ENCODE data around the gene SYNGR1. TPM values are rescaled to one million over a fixed set of nuclear protein-coding genes. Genes with fewer than 3 reads are reported as not detected.

SYNGR1 gene
- total RNA-seq, 1 donor from 2014 or later: 40.5 TPM

DNA sequence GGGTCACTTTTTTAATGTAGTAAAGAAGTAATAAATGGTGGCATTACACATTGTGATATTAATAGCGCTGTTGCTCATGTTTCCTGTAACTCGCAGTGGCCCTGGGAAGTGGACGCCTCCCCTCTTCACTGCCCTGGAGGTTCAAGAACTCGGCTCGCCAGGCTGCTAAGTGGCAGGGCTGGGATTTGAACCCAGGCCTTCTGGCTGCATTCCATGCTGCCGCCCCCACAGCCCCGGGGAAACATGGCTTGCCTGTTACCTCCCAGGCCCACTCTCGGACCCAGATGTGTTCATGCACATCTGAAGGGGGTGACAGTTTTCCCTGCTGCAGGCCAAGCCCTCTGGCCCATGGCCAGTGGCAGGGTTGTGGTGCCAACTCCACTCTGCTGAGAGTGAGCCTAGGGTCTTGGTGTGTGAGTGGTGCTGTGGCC lies 82.0 kb downstream of the SYNGR1 start:
- ATAC-seq (peak; percentile 53), DNase-seq (ENCODE audit: missing footprints) (no peak)
- intact Hi-C loops (cut with DNase I): no loop called here

GRCh38 chr22:39432361-39432811 lies 82.6 kb downstream of the SYNGR1 start:
- intact Hi-C loops (cut with DNase I): no loop called here
- ATAC-seq: no peak

DNA sequence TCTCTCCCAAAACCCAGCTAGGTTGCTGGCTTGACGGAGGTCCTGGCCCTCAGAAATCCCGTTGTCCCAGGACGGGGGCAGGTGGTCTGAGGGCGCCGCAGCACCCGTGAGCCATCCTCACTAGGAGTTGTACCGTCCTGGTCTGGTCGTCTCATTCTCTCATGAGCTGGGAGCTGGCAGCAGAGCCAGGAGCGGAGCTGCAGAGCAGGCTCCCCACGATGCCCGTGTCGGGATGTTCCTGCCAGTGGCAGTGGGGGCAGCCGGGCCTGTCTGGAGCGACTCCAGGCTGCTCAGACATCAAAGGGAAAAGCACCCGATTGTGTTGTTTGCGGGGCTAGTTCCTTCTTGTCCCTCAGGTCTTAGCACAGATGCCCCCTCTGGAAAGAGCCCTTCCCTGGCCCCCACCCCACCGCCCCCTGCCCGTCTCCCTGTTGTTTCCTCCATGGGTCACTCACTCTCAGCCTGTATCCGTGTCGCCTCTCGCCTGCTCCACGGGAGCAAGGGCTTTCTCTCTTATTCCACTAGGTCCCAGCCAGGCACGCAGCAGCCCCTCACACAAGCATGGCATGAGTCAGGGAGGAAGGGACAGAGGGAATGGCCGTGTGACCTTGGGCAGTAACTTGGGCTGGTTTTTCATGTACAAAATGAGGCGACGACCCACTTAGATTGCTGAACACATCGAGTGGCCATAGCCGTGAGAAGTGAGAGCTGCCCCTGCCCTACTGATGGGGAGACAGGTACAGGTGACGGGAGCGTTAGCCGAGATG lies 83.9 kb downstream of the SYNGR1 start:
- ATAC-seq (no peak), DNase-seq (ENCODE audit: missing footprints) (no peak)
- intact Hi-C loops (cut with DNase I): no loop called here

More at GRCh38 chr22:39432361-39432811, 82.6 kb downstream of the SYNGR1 start:
- no peak for DNase-seq (ENCODE audit: missing footprints)

DNA sequence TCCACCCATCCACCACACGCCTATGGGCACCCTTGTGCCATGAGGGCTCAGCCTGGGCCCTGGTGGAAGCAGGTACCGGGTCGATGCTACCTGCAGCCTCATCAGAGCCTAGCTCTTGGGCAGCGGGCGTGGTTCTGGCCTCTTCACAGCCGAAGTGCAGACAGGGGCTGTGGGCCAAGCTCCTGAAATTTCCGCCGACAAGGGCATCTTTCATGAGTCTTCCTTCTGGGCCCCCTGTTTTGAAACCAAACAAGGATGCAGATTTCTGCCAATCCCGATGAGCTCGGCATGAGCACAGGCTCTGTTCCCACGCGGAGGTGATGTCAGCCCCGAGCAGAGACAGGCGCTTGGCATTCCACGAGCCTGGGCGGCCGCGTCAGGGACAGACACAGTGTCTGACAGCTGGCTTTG lies 84.5 kb downstream of the SYNGR1 start:
- no peak for DNase-seq (ENCODE audit: missing footprints)
- intact Hi-C loops (cut with DNase I): no loop called here
- peak; percentile 32 for ATAC-seq

GRCh38 chr22:39434721-39435120 lies 84.9 kb downstream of the SYNGR1 start:
- no peak for ATAC-seq
- no peak for DNase-seq (ENCODE audit: missing footprints)
- intact Hi-C loops (cut with DNase I): no loop called here

Other genes with a start within 250 kb of the SYNGR1 start
- gene CBX7, start 197.3 kb upstream of the SYNGR1 start, total RNA-seq: 66.0 TPM
- gene PDGFB, start 105.0 kb upstream of the SYNGR1 start, total RNA-seq: 19.7 TPM
- 355 TPM for gene RPL3, start 30.4 kb upstream of the SYNGR1 start, total RNA-seq
- 17.3 TPM for gene TAB1, start 49.8 kb downstream of the SYNGR1 start, total RNA-seq
- 5.9 TPM for gene MGAT3, start 107.0 kb downstream of the SYNGR1 start, total RNA-seq
- 17.3 TPM for gene MIEF1, start 152.3 kb downstream of the SYNGR1 start, total RNA-seq
- 204 TPM for gene ATF4, start 170.6 kb downstream of the SYNGR1 start, total RNA-seq
- gene RPS19BP1, start 182.8 kb downstream of the SYNGR1 start, total RNA-seq: 61.9 TPM
- gene CACNA1I, start 220.8 kb downstream of the SYNGR1 start, total RNA-seq: not detected